Skeletal muscle tissue (tissue), 4 donors: ENCODE data around the gene CAPN9. TPM values are rescaled to one million over a fixed set of nuclear protein-coding genes. Genes with fewer than 3 reads are reported as not detected.
"Not testable (repeated sequence)": the region's sequence is repeated elsewhere in the genome, so short reads cannot be mapped to it uniquely, and the experiment has no call there.

Experiments
- H3K27ac ChIP-seq: one replicate; pipeline ENCODE4 v1.7.0; 2013; ENCODE audit warnings: mild to moderate bottlenecking, low read depth, low read length, inconsistent platforms
- H3K27me3 ChIP-seq, 3 donors: one replicate each; pipeline ENCODE4 v1.7.0; 2013; ENCODE audit warnings: low read length in 3 of 3; ENCODE audit not compliant: control insufficient read depth in 3 of 3, insufficient read depth in 3 of 3
- H3K36me3 ChIP-seq, 3 donors: one replicate each; pipeline ENCODE4 v1.7.0; 2013; ENCODE audit warnings: low read length in 3 of 3; ENCODE audit not compliant: control insufficient read depth in 3 of 3, insufficient read depth in 3 of 3
- H3K4me1 ChIP-seq, 3 donors: one replicate each; pipeline ENCODE4 v1.7.0; 2013; ENCODE audit warnings: low read length in 3 of 3, mild to moderate bottlenecking in 3 of 3; ENCODE audit not compliant: control insufficient read depth in 3 of 3, insufficient read depth in 3 of 3
- H3K4me3 ChIP-seq, 3 donors: one replicate each; pipeline ENCODE4 v1.7.0; 2013; ENCODE audit warnings: low read length in 3 of 3
- H3K9ac ChIP-seq, 3 donors: one replicate each; pipeline ENCODE4 v1.7.0; 2013; ENCODE audit warnings: low read length in 3 of 3, mild to moderate bottlenecking in 3 of 3, moderate library complexity in 2 of 3, low read depth in 1 of 3
- H3K9me3 ChIP-seq, 3 donors: one replicate each; pipeline ENCODE4 v1.7.0; 2013; ENCODE audit warnings: low read length in 3 of 3; ENCODE audit not compliant: control insufficient read depth in 3 of 3
- total RNA-seq: library from RNA; depleted of rRNA; stranded (reverse); fragments of >200 nt; gene quantifications from one replicate; pipeline ENCODE4 v1.2.3, GENCODE V29; 2014
- donor health status: Osteomylitis.

Gene CAPN9
- total RNA-seq, 1 donor from 2014 or later: under 0.01 TPM

- H3K4me1 ChIP-seq: peaks cover 3 to 8% (median 3%) of the 10 kb centered on the region in 3 donors
- no peak overlapping the region for H3K9ac ChIP-seq
- H3K27ac ChIP-seq: no peak overlapping the region
- H3K36me3 ChIP-seq: peaks cover 23 to 27% (median 27%) of the 10 kb centered on the region in 3 donors
- H3K4me3 ChIP-seq: no peak overlapping the region
- no peaks in the 10 kb centered on the region for H3K27me3 ChIP-seq
- H3K9me3 ChIP-seq: no peaks in the 10 kb centered on the region
These were observed 92.0 kb downstream of the CAPN9 start for GRCh38 chr1:230839173-230839572.

GRCh38 chr1:230842801-230843200 lies 95.6 kb downstream of the CAPN9 start:
- H3K27me3 ChIP-seq: no peaks in the 10 kb centered on the region
- peaks cover 23 to 30% (median 28%) of the 10 kb centered on the region in 3 donors for H3K36me3 ChIP-seq
- no peaks in the 10 kb centered on the region for H3K9me3 ChIP-seq
- H3K27ac ChIP-seq: no peak overlapping the region
- no peak overlapping the region for H3K9ac ChIP-seq
- peaks cover 3 to 9% (median 8%) of the 10 kb centered on the region in 3 donors for H3K4me1 ChIP-seq
- H3K4me3 ChIP-seq: no peak overlapping the region

GRCh38 chr1:230843503-230844309 lies 96.5 kb downstream of the CAPN9 start:
- Histone ChIP-seq H3K27me3 (no peaks in the 10 kb centered on the region), H3K4me1 (peaks cover 5 to 16% (median 14%) of the 10 kb centered on the region in 3 donors), H3K9ac (no peak overlapping the region), H3K36me3 (peaks cover 19 to 26% (median 25%) of the 10 kb centered on the region in 3 donors), H3K27ac (no peak overlapping the region), H3K9me3 (no peaks in the 10 kb centered on the region), H3K4me3 (no peak overlapping the region)

GRCh38 chr1:230844561-230844960 lies 97.4 kb downstream of the CAPN9 start:
- H3K4me1 ChIP-seq: peaks cover 11 to 22% (median 18%) of the 10 kb centered on the region in 3 donors

GRCh38 chr1:230845184-230845583 lies 98.0 kb downstream of the CAPN9 start:
- H3K36me3 ChIP-seq: peaks cover 17 to 23% (median 20%) of the 10 kb centered on the region in 3 donors
- H3K9ac ChIP-seq, H3K4me3 ChIP-seq, H3K27me3 ChIP-seq, H3K27ac ChIP-seq, H3K9me3 ChIP-seq: not testable (repeated sequence)
- peaks cover 17 to 29% (median 24%) of the 10 kb centered on the region in 3 donors for H3K4me1 ChIP-seq

More at GRCh38 chr1:230844561-230844960, 97.4 kb downstream of the CAPN9 start:
- peaks cover 17 to 23% (median 20%) of the 10 kb centered on the region in 3 donors for H3K36me3 ChIP-seq
- H3K9ac ChIP-seq: no peak overlapping the region
- H3K9me3 ChIP-seq: no peaks in the 10 kb centered on the region
- no peak overlapping the region for H3K4me3 ChIP-seq
- no peaks in the 10 kb centered on the region for H3K27me3 ChIP-seq
- H3K27ac ChIP-seq: no peak overlapping the region

- Histone ChIP-seq H3K4me3 (no peak overlapping the region), H3K36me3 (peaks cover 12 to 17% (median 14%) of the 10 kb centered on the region in 3 donors), H3K9ac (no peak overlapping the region), H3K27ac (no peak overlapping the region), H3K27me3 (no peaks in the 10 kb centered on the region), H3K4me1 (peaks cover 24 to 47% (median 39%) of the 10 kb centered on the region in 3 donors), H3K9me3 (no peaks in the 10 kb centered on the region)
These were observed 101.0 kb downstream of the CAPN9 start for GRCh38 chr1:230848235-230848634.

GRCh38 chr1:230849451-230850224 lies 102.5 kb downstream of the CAPN9 start:
- H3K4me3 ChIP-seq: peak overlapping the region in 2 of 3 donors; percentile 18 to 49

GRCh38 chr1:230850547-230850946 lies 103.4 kb downstream of the CAPN9 start:
- Histone ChIP-seq H3K27ac (peak overlapping the region; percentile 64), H3K27me3 (no peaks in the 10 kb centered on the region), H3K4me1 (peaks cover 33 to 57% (median 52%) of the 10 kb centered on the region in 3 donors)

More at GRCh38 chr1:230849451-230850224, 102.5 kb downstream of the CAPN9 start:
- peak overlapping the region; percentile 64 for H3K27ac ChIP-seq
- H3K9me3 ChIP-seq: no peaks in the 10 kb centered on the region
- no peaks in the 10 kb centered on the region for H3K27me3 ChIP-seq
- peaks cover 6 to 12% (median 8%) of the 10 kb centered on the region in 3 donors for H3K36me3 ChIP-seq
- H3K4me1 ChIP-seq: peaks cover 33 to 58% (median 51%) of the 10 kb centered on the region in 3 donors
- H3K9ac ChIP-seq: peak overlapping the region in 2 of 3 donors; percentile 0 to 26

GRCh38 chr1:230851291-230851691 lies 104.1 kb downstream of the CAPN9 start:
- no peaks in the 10 kb centered on the region for H3K9me3 ChIP-seq
- H3K4me1 ChIP-seq: peaks cover 34 to 62% (median 58%) of the 10 kb centered on the region in 3 donors
- no peak overlapping the region for H3K9ac ChIP-seq
- peaks cover 6 to 13% (median 8%) of the 10 kb centered on the region in 3 donors for H3K36me3 ChIP-seq
- H3K27ac ChIP-seq: no peak overlapping the region
- no peak overlapping the region for H3K4me3 ChIP-seq
- H3K27me3 ChIP-seq: no peaks in the 10 kb centered on the region

More at GRCh38 chr1:230850547-230850946, 103.4 kb downstream of the CAPN9 start:
- no peak overlapping the region for H3K4me3 ChIP-seq
- H3K9ac ChIP-seq: peak overlapping the region in 1 of 3 donors; percentile 33
- H3K36me3 ChIP-seq: peaks cover 6 to 13% (median 8%) of the 10 kb centered on the region in 3 donors
- H3K9me3 ChIP-seq: no peaks in the 10 kb centered on the region
